Measurements from ENCODE around the gene NFATC2.

NFATC2 gene

GRCh38 chr20:51536116-51537069, 6.1 kb downstream of the NFATC2 start:
- peak; percentile 8 for DNase-seq

GRCh38 chr20:51535674-51536073, 6.8 kb downstream of the NFATC2 start:
- DNase-seq, result peak; percentile 9

- DNase-seq, result peak; percentile 29
Measured at GRCh38 chr20:51535075-51535386, 7.5 kb downstream of the NFATC2 start.

GRCh38 chr20:51533291-51534172, 9.0 kb downstream of the NFATC2 start:
- DNase-seq, result peak; percentile 24

GRCh38 chr20:51532577-51533191, 9.8 kb downstream of the NFATC2 start:
- peak; percentile 78 for DNase-seq

GRCh38 chr20:51531712-51532456, 10.6 kb downstream of the NFATC2 start:
- DNase-seq, result peak; percentile 3

GRCh38 chr20:51531141-51531710, 11.3 kb downstream of the NFATC2 start:
- DNase-seq, result peak; percentile 19

- DNase-seq, result peak; percentile 64
Measured at GRCh38 chr20:51529758-51530157, 12.8 kb downstream of the NFATC2 start.

GRCh38 chr20:51529081-51529681, 13.3 kb downstream of the NFATC2 start:
- DNase-seq, result peak; percentile 30

- peak; percentile 4 for DNase-seq
Measured at GRCh38 chr20:51528263-51529027, 14.1 kb downstream of the NFATC2 start.

- DNase-seq, result no peak
Measured at GRCh38 chr20:51526754-51527153, 15.8 kb downstream of the NFATC2 start.

- DNase-seq, result no peak
Measured at GRCh38 chr20:51526106-51526470, 16.4 kb downstream of the NFATC2 start.

GRCh38 chr20:51525241-51526105, 17.0 kb downstream of the NFATC2 start:
- peak; percentile 56 for DNase-seq

- DNase-seq, result peak; percentile 13
Measured at GRCh38 chr20:51523276-51524013, 19.1 kb downstream of the NFATC2 start.

GRCh38 chr20:51522207-51522606, 20.3 kb downstream of the NFATC2 start:
- DNase-seq, result no peak

GRCh38 chr20:51517839-51518238, 24.7 kb downstream of the NFATC2 start:
- no peak for DNase-seq

GRCh38 chr20:51516855-51517254, 25.7 kb downstream of the NFATC2 start:
- DNase-seq, result no peak

- DNase-seq, result peak; percentile 2
Measured at GRCh38 chr20:51514836-51515235, 27.7 kb downstream of the NFATC2 start.

- no peak for DNase-seq
Measured at GRCh38 chr20:51514249-51514648, 28.3 kb downstream of the NFATC2 start.
